Endometrium (tissue), 2 donors: ENCODE results near the gene ST6GALNAC4.
A peak's percentile ranks its signal among the peaks of the same experiment; 100 is the strongest.

Experiments used
- FAIRE-seq: peaks from 2 replicates; lab custom pipeline; 2012; peaks lifted over from hg19 to GRCh38; lab: Jason Lieb, UNC
- donor health status: control.
- donor health status: control.

ST6GALNAC4 gene

GRCh38 chr9:127912296-127912695, 4.5 kb downstream of the ST6GALNAC4 start:
- FAIRE-seq, result no peak

GRCh38 chr9:127910613-127911205, 6.1 kb downstream of the ST6GALNAC4 start:
- no peak for FAIRE-seq

- FAIRE-seq, result no peak
These were observed 7.0 kb downstream of the ST6GALNAC4 start for GRCh38 chr9:127909839-127910273.

GRCh38 chr9:127908660-127908926, 8.2 kb downstream of the ST6GALNAC4 start:
- no peak for FAIRE-seq

GRCh38 chr9:127907867-127908659, 8.8 kb downstream of the ST6GALNAC4 start:
- FAIRE-seq, result no peak

- FAIRE-seq, result no peak
These were observed 11.1 kb downstream of the ST6GALNAC4 start for GRCh38 chr9:127905788-127906191.

- no peak for FAIRE-seq
These were observed 11.7 kb downstream of the ST6GALNAC4 start for GRCh38 chr9:127905004-127905728.

GRCh38 chr9:127904561-127905003, 12.3 kb downstream of the ST6GALNAC4 start:
- no peak for FAIRE-seq

- no peak for FAIRE-seq
These were observed 13.0 kb downstream of the ST6GALNAC4 start for GRCh38 chr9:127903557-127904475.

- no peak for FAIRE-seq
These were observed 17.5 kb downstream of the ST6GALNAC4 start, which contains the start of gene ST6GALNAC6 for GRCh38 chr9:127899128-127899943. TSS of gene ST6GALNAC6 (minus strand) at chr9:127899603. CDS start at chr9:127897981, 1,622 bp downstream.

GRCh38 chr9:127898433-127899127, 18.3 kb downstream of the ST6GALNAC4 start:
- FAIRE-seq, result peak; percentile 21

GRCh38 chr9:127897193-127897692, 19.6 kb downstream of the ST6GALNAC4 start:
- no peak for FAIRE-seq

GRCh38 chr9:127896395-127897192, 20.2 kb downstream of the ST6GALNAC4 start:
- FAIRE-seq, result no peak

- no peak for FAIRE-seq
These were observed 21.0 kb downstream of the ST6GALNAC4 start for GRCh38 chr9:127895811-127896210.

GRCh38 chr9:127893392-127893791, 23.4 kb downstream of the ST6GALNAC4 start:
- no peak for FAIRE-seq

- FAIRE-seq, result no peak
These were observed 24.0 kb downstream of the ST6GALNAC4 start for GRCh38 chr9:127892831-127893230.

- FAIRE-seq, result no peak
These were observed 26.8 kb downstream of the ST6GALNAC4 start for GRCh38 chr9:127890053-127890452.

GRCh38 chr9:127887792-127888191, 29.0 kb downstream of the ST6GALNAC4 start:
- FAIRE-seq, result no peak

GRCh38 chr9:127886401-127886972, 30.4 kb downstream of the ST6GALNAC4 start:
- FAIRE-seq, result no peak
